Kidney (tissue), 14 donors: ENCODE measurements around the gene MRPL4. TPM values are rescaled to one million over a fixed set of nuclear protein-coding genes. Genes with fewer than 3 reads are reported as not detected.

Source experiments
- DNase-seq, 5 donors: peaks; one replicate each; pipeline ENCODE4 v3.0.0-alpha.2; 2013 to 2020
- FAIRE-seq: peaks from 2 replicates; lab custom pipeline; 2012; peaks lifted over from hg19 to GRCh38; lab: Jason Lieb, UNC
- H3K27ac ChIP-seq, 2 donors: one replicate each; pipeline ENCODE4 v1.7.0; 2013; ENCODE audit warnings: low read depth in 2 of 2, low read length in 2 of 2, inconsistent platforms in 1 of 2
- H3K27me3 ChIP-seq: one replicate; pipeline ENCODE4 v1.7.1; 2013; ENCODE audit warnings: low read length, inconsistent platforms; ENCODE audit not compliant: control insufficient read depth, insufficient read depth
- H3K36me3 ChIP-seq, 3 donors: one replicate each; pipeline versions ENCODE4 v1.7.0 to v1.7.1; 2013; ENCODE audit warnings: low read length in 3 of 3, control low read depth in 1 of 3, inconsistent platforms in 1 of 3; ENCODE audit not compliant: insufficient read depth in 3 of 3, control insufficient read depth in 2 of 3
- H3K4me1 ChIP-seq, 3 donors: one replicate each; pipeline versions ENCODE4 v1.7.0 to v1.7.1; 2013; ENCODE audit warnings: low read length in 3 of 3, inconsistent platforms in 1 of 3, low read depth in 1 of 3; ENCODE audit not compliant: control insufficient read depth in 2 of 3, insufficient read depth in 2 of 3
- H3K4me3 ChIP-seq, 3 donors: one replicate each; pipeline versions ENCODE4 v1.7.0 to v1.8.1; 2013; ENCODE audit warnings: low read length in 3 of 3, control low read depth in 1 of 3, inconsistent platforms in 1 of 3
- H3K9ac ChIP-seq, 3 donors: one replicate each; pipeline versions ENCODE4 v1.7.0 to v1.7.1; 2013; ENCODE audit warnings: low read length in 3 of 3, control low read depth in 1 of 3, inconsistent platforms in 1 of 3
- H3K9me3 ChIP-seq, 3 donors: one replicate each; pipeline versions ENCODE4 v1.7.0 to v1.7.1; 2013; ENCODE audit warnings: low read length in 3 of 3, control low read depth in 1 of 3, inconsistent platforms in 1 of 3; ENCODE audit not compliant: control insufficient read depth in 2 of 3, insufficient read depth in 1 of 3
- CTCF ChIP-seq: IDR thresholded peaks from 3 replicates; pipeline ENCODE4 v1.5.1; 2012; ENCODE audit warnings: mild to moderate bottlenecking, moderate library complexity, borderline replicate concordance; ENCODE audit not compliant: insufficient read depth; ENCODE audit errors: extremely low read depth
- intact Hi-C: fragments of 100-400 bp; cut with DNase I; formaldehyde crosslinking; loops from one replicate; pipeline ENCODE4 v1.11.1; 2022
- polyA plus RNA-seq: library from polyadenylated mRNA; stranded (reverse); fragments of 350-450 nt; fragmentation: Illumina TruSeq; extraction: RNeasy Lipid Tissue Mini Kit (QIAGEN cat#74804); gene quantifications from one replicate; pipeline ENCODE4 v1.2.3, GENCODE V29; 2014; ENCODE audit warnings: low read depth, low replicate concordance; ENCODE audit not compliant: insufficient read depth
- total RNA-seq: library from RNA; stranded (reverse); fragmentation: NEBNext Ultra II Directional; extraction: Animal tissue kit (Norgen Biotek cat#: 25700); gene quantifications from one replicate; pipeline ENCODE4 v1.2.1, GENCODE V29; 2021
- donor health status: control.
- donor health status: control.
- donor health status: control.
- donor health status: control.
- donor health status: control.
- donor health status: DM: yes; HTN: yes; CAD: no.
- donor health status: Normal renal cell carcinoma (clear cell type).

MRPL4 gene
- total and polyA plus RNA-seq, 2 donors from 2014 or later, result 44.8 to 102 TPM

- DNase-seq, result no peak
- H3K9me3 ChIP-seq, result no peaks in the 10 kb centered on the region
- TF ChIP-seq CTCF, result no peak
- H3K27me3 ChIP-seq, result no peaks in the 10 kb centered on the region
- intact Hi-C loops, result no loop called here
- no peak overlapping the region for H3K27ac ChIP-seq
- H3K4me1 ChIP-seq, result no peaks in the 10 kb centered on the region
- no peak for FAIRE-seq
- no peak overlapping the region for H3K4me3 ChIP-seq
- no peak overlapping the region for H3K9ac ChIP-seq
- H3K36me3 ChIP-seq, result no peaks in the 10 kb centered on the region
These were observed 40.3 kb upstream of the MRPL4 start for GRCh38 chr19:10211691-10212090.

- H3K4me3 ChIP-seq, result no peak overlapping the region
- H3K27me3 ChIP-seq, result no peaks in the 10 kb centered on the region
- no peak for TF ChIP-seq CTCF
- no peaks in the 10 kb centered on the region for H3K36me3 ChIP-seq
- H3K9me3 ChIP-seq, result no peaks in the 10 kb centered on the region
- no peak overlapping the region for H3K27ac ChIP-seq
- DNase-seq (no peak), FAIRE-seq (no peak)
- no peak overlapping the region for H3K9ac ChIP-seq
- intact Hi-C loops, result no loop called here
- H3K4me1 ChIP-seq, result no peaks in the 10 kb centered on the region
These were observed 37.2 kb upstream of the MRPL4 start for GRCh38 chr19:10214784-10215183.

GRCh38 chr19:10217085-10217484 is 34.9 kb upstream of the MRPL4 start:
- Histone ChIP-seq H3K4me3 (no peak overlapping the region), H3K27me3 (no peaks in the 10 kb centered on the region), H3K9ac (no peak overlapping the region), H3K27ac (no peak overlapping the region), H3K36me3 (no peaks in the 10 kb centered on the region), H3K4me1 (no peaks in the 10 kb centered on the region), H3K9me3 (no peaks in the 10 kb centered on the region)
- FAIRE-seq (no peak), DNase-seq (no peak)
- no peak for TF ChIP-seq CTCF
- intact Hi-C loops, result no loop called here

GRCh38 chr19:10219678-10220077 is 32.3 kb upstream of the MRPL4 start:
- H3K27ac ChIP-seq, result no peak overlapping the region
- H3K27me3 ChIP-seq, result no peaks in the 10 kb centered on the region
- no peak for FAIRE-seq
- no peaks in the 10 kb centered on the region for H3K9me3 ChIP-seq
- no peaks in the 10 kb centered on the region for H3K36me3 ChIP-seq
- peak in 3 of 5 donors; percentile 27 to 47 (median 35) for DNase-seq
- no peak overlapping the region for H3K4me3 ChIP-seq
- no peak overlapping the region for H3K9ac ChIP-seq
- H3K4me1 ChIP-seq, result no peaks in the 10 kb centered on the region
- intact Hi-C loops, result no loop called here
- peak; percentile 9 for TF ChIP-seq CTCF
